Tibial artery (tissue), 4 donors: ENCODE results near the gene ZBTB43.

Experiments
- DNase-seq, 2 donors: peaks; one replicate each; pipeline ENCODE4 v3.0.0-alpha.2; 2019
- H3K27ac ChIP-seq, 2 donors: fragments of 200-600 bp; sonication (generic) in 1 of 2; 1 replicate in 1 of 2; 2 replicates in 1 of 2; pipeline ENCODE4 v1.5.1; 2018 to 2019; ENCODE audit warnings: mild to moderate bottlenecking in 1 of 2
- H3K27me3 ChIP-seq, 2 donors: fragments of 200-600 bp; sonication (generic) in 1 of 2; one replicate each; pipeline versions ENCODE4 v1.5.1 to v1.6.0; 2016 to 2019
- H3K36me3 ChIP-seq, 3 donors: fragments of 200-600 bp; sonication (generic) in 2 of 3; one replicate each; pipeline ENCODE4 v1.5.1; 2016 to 2019; ENCODE audit warnings: mild to moderate bottlenecking in 2 of 3
- H3K4me1 ChIP-seq, 4 donors: fragments of 200-600 bp; sonication (generic) in 2 of 4; 1 replicate in 3 of 4; 2 replicates in 1 of 4; pipeline ENCODE4 v1.5.1; 2016 to 2019
- H3K4me3 ChIP-seq, 2 donors: fragments of 200-600 bp; sonication (generic) in 1 of 2; 1 replicate in 1 of 2; 2 replicates in 1 of 2; pipeline ENCODE4 v1.5.1; 2018 to 2019; ENCODE audit warnings: mild to moderate bottlenecking in 2 of 2
- H3K9me3 ChIP-seq, 3 donors: fragments of 200-600 bp; sonication (generic) in 1 of 3; one replicate each; pipeline ENCODE4 v1.5.1; 2016 to 2019
- intact Hi-C: fragments of 100-400 bp; cut with DNase I; formaldehyde crosslinking; loops from one replicate; pipeline ENCODE4 v1.15.0; 2023; ENCODE audit warnings: low total_unique reads
- TF ChIP-seq, protein P1 (sequence below), 2 experiments: fragments of 200-600 bp in 1 of 2; fragments of 450-650 bp in 1 of 2; IDR thresholded peaks; one replicate each; pipeline ENCODE4 v1.5.1; 2017 to 2019; ENCODE audit warnings: antibody characterized with exemption in 2 of 2, mild to moderate bottlenecking in 1 of 2, moderate library complexity in 1 of 2

The ZBTB43 gene

DNA sequence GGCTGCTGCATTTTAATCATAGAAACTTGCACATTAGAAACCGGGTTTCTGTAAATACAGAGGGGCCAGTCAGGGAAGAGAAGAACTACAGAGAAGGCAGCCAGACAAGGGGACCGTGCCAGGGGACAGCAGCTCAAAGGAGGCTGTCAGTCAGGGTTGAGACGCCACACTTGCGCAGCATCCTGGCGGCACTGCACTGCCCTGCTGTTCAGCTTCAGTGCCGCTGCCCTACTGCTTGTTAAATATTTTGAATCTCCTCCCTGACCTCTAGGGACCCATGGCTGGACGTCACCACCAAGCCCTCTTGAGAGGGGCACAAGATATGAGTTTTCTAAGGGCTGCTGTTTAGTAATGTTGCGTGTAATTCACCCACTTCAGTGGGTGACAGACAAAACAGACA is 43.6 kb upstream of the ZBTB43 start:
- Histone ChIP-seq H3K36me3 (no peaks in the 10 kb centered on the region), H3K4me1 (no peaks in the 10 kb centered on the region), H3K4me3 (no peak overlapping the region), H3K27ac (no peak overlapping the region), H3K27me3 (peaks cover 0 to 33% of the 10 kb centered on the region in 2 donors), H3K9me3 (no peaks in the 10 kb centered on the region)
- no peak for DNase-seq
- TF ChIP-seq, protein P1, sequence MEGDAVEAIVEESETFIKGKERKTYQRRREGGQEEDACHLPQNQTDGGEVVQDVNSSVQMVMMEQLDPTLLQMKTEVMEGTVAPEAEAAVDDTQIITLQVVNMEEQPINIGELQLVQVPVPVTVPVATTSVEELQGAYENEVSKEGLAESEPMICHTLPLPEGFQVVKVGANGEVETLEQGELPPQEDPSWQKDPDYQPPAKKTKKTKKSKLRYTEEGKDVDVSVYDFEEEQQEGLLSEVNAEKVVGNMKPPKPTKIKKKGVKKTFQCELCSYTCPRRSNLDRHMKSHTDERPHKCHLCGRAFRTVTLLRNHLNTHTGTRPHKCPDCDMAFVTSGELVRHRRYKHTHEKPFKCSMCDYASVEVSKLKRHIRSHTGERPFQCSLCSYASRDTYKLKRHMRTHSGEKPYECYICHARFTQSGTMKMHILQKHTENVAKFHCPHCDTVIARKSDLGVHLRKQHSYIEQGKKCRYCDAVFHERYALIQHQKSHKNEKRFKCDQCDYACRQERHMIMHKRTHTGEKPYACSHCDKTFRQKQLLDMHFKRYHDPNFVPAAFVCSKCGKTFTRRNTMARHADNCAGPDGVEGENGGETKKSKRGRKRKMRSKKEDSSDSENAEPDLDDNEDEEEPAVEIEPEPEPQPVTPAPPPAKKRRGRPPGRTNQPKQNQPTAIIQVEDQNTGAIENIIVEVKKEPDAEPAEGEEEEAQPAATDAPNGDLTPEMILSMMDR (IDR thresholded peaks at IDR 0.05) = no peak
- intact Hi-C loops = no loop called here

DNA sequence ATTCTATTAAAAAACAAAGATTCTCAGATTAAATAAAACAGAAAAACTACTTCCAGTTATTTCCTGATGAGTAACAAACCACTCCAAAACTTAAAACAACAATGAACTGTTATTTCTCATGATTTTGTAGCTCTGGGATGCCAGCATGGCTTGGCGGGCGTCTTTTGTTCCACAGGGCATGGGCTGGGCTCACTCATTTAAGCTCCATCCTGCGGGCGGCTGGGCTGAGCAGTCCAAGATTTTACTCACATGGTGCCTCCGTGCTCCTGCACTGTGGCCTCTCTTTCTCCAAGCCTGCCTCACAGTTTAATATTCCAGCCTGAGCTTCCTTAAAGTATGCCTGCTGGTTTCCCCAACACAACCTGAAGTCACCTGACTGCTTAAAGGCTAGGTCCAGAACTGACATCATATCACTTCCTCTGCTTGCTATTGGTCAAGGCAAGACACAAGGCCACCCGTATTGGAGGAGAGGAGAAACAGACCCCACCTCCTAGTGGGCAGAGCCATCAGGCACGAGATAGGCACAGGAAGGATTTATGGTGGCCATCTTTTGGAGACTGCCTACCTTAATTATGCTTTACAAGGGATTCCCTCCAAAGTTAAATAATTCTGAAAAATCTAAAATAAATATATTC is 41.6 kb upstream of the ZBTB43 start:
- Histone ChIP-seq H3K9me3 (no peaks in the 10 kb centered on the region), H3K4me1 (no peaks in the 10 kb centered on the region), H3K27ac (no peak overlapping the region), H3K4me3 (no peak overlapping the region), H3K36me3 (no peaks in the 10 kb centered on the region), H3K27me3 (peaks cover 0 to 29% of the 10 kb centered on the region in 2 donors)
- TF ChIP-seq, protein P1 (IDR thresholded peaks at IDR 0.05) = no peak
- intact Hi-C loops = no loop called here
- DNase-seq = no peak

DNA sequence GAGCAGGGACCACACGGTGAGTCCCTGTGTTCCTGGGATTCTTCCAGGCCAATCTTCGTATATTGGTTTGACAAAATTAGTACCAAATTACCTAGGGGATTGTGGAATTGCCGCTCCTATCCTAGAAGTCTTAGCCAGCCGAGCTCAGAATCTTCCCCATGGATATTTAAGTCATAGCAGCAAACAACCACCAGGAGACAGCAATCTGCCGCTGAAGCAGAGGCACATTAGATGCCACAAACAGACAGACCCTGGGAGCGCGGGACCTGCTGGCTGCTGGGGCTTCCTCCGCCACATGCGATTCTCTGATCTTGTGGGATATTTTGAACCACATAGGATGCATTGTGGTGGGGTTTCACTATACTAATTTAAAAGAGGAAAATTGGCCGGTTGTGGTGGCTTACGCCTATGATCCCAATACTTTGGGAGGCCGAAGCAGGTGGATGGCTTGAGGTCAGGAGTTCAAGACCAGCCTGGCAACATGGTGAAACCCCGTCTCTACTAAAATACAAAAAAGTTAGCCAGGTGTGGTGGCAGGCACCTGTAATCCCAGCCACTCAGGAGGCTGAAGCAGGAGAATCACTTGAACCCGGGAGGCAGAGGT is 31.7 kb upstream of the ZBTB43 start:
- Histone ChIP-seq H3K36me3 (no peaks in the 10 kb centered on the region), H3K4me3 (no peak overlapping the region), H3K9me3 (peaks cover 0 to 16% (median 0%) of the 10 kb centered on the region in 3 donors), H3K27me3 (peaks cover 0 to 35% of the 10 kb centered on the region in 2 donors), H3K27ac (no peak overlapping the region), H3K4me1 (no peaks in the 10 kb centered on the region)
- DNase-seq = no peak
- intact Hi-C loops = no loop called here
- TF ChIP-seq, protein P1 (IDR thresholded peaks at IDR 0.05) = peak; percentile 12 to 15

DNA sequence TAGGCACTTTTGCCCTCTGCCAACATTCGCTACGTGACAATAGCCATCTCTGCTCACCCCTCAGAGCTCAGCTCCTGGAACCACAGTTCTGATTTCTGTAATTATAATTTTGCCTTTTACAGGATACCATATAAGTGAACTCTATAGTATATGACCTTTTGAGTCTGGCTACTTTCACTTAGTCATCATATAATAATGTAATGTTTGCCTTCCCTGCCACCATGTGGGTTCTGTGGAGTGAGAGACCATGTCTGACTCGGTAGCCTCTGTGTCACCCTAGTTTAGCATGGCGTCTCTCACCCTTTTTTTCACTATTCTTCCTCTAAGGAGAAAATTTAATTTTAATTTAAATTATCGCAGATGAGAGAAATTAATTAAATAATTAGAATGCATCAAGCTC is 28.9 kb upstream of the ZBTB43 start:
- Histone ChIP-seq H3K9me3 (no peaks in the 10 kb centered on the region), H3K4me3 (no peak overlapping the region), H3K4me1 (no peaks in the 10 kb centered on the region), H3K27me3 (peaks cover 0 to 56% of the 10 kb centered on the region in 2 donors), H3K27ac (no peak overlapping the region), H3K36me3 (no peaks in the 10 kb centered on the region)
- TF ChIP-seq, protein P1 (IDR thresholded peaks at IDR 0.05) = no peak
- intact Hi-C loops = no loop called here
- no peak for DNase-seq

DNA sequence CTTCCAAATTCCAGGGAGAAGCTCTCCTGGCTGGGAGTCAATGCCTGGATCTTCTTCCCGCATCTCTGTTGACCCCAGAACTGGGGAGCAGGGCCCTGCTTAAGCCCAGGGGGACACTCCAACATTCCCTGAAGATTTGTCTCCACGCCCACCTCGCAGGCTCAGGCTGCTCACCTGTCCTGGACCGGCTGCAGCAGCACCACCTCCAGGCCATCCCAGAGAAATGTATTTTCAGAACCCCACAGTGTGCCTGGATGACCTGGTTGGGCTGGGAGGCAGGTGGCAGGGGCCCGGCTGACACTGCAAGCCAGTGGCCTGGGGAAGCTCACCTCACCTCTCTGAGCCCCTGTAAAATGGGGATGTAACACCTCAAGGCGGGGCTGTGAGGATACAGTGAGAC is 27.1 kb upstream of the ZBTB43 start:
- Histone ChIP-seq H3K4me1 (peaks cover 0 to 8% (median 2%) of the 10 kb centered on the region in 4 donors), H3K27me3 (peaks cover 0 to 67% of the 10 kb centered on the region in 2 donors), H3K9me3 (no peaks in the 10 kb centered on the region), H3K4me3 (no peak overlapping the region), H3K27ac (no peak overlapping the region), H3K36me3 (no peaks in the 10 kb centered on the region)
- no peak for DNase-seq
- TF ChIP-seq, protein P1 (IDR thresholded peaks at IDR 0.05) = no peak
- intact Hi-C loops = no loop called here
